LNCAP (cell line): ENCODE data around the gene RAB28.

Experiments used
- TF ChIP-seq, protein P1 (sequence below): fragments of 450-650 bp; IDR thresholded peaks from 2 replicates; pipeline ENCODE4 v1.5.1; 2017; ENCODE audit warnings: mild to moderate bottlenecking

The RAB28 gene

DNA sequence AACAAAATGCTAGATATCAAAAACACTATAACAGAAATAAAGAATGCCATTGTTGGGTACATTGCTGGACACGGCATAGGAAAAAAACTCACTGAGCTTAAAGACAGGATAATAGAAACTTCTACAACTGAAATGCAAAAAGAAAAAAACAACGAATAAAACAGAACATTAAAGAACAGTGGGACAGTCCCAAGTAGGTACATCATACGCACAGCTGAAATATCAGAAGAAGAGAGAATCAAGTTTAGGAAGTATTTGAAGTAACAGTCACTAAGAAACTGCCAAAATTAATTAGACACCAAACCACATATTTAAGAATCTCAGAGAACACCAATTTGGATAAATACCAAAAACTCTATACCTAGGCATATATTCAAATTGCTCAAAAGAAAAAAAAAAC, 19.2 kb downstream of the RAB28 start:
- TF ChIP-seq, protein P1, sequence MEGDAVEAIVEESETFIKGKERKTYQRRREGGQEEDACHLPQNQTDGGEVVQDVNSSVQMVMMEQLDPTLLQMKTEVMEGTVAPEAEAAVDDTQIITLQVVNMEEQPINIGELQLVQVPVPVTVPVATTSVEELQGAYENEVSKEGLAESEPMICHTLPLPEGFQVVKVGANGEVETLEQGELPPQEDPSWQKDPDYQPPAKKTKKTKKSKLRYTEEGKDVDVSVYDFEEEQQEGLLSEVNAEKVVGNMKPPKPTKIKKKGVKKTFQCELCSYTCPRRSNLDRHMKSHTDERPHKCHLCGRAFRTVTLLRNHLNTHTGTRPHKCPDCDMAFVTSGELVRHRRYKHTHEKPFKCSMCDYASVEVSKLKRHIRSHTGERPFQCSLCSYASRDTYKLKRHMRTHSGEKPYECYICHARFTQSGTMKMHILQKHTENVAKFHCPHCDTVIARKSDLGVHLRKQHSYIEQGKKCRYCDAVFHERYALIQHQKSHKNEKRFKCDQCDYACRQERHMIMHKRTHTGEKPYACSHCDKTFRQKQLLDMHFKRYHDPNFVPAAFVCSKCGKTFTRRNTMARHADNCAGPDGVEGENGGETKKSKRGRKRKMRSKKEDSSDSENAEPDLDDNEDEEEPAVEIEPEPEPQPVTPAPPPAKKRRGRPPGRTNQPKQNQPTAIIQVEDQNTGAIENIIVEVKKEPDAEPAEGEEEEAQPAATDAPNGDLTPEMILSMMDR, result no peak

DNA sequence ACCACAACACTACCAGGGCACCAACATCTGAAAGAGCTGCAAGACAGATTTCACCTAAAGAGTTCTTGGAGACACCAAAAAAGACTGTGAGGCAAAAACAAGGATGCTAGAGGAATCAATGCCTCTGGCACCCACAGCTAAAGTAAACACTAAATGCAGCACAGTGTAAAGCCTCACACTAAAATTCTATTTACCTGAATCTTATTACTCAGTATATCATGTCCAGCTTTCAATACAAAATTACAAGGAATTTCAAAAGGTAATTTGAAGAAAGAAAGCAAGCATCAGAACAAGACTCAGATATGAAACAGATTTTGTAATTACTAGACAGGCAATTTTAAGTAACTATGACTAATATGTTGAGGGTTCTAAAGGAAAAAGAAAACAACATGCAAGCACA, 19.6 kb downstream of the RAB28 start:
- TF ChIP-seq, protein P1, result no peak

DNA sequence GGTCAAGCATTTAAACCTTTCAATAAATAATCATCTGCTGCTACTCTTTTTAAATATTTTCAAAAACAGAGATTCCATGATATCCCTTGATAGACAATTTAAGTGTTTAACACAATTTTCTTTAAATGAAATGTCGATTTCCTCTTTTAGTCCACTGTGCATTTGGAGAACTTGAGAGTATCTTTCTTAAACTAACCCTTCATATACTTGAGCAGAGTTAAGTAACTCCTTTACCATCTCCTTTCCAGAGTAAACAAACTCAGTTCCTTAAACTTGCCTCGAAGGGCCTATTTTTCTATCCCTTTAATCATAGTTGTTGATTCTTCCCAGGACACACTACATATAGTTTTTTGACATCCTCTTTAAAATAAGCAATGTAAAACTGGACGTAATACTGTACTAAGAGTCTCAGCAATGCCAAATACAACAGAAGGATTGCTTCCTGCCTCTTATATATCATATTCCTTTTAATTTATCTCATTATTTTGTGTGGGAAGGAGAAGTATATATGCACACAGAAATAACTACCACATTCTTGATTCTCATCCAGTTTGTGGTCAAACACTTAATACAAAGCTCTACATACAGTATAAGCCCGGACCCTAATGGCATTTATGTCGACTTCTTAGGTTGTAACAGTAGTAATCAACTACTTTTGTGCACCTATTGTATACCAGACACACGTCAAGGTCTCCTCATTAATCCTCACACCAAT, 22.8 kb downstream of the RAB28 start:
- TF ChIP-seq, protein P1, result no peak

DNA sequence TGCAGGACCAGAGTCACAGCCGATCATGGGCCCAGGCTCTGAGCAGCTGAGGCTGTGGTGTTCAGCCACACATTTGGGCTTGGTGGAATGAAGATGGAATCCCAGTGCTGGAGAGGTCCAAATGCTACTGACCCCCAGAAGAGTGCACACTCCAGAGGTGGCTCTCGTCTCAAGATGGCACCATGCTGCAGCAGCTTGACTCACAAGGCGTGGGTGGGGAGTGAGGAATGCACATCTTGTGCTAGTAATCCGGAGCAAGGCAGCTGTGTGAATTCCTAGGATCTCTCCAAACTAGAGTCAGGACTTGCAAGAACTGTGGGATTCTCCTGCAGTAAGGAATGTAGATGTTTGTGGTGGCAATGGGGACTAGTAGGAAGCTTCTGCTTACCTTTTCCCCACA, 28.7 kb downstream of the RAB28 start:
- TF ChIP-seq, protein P1, result no peak

DNA sequence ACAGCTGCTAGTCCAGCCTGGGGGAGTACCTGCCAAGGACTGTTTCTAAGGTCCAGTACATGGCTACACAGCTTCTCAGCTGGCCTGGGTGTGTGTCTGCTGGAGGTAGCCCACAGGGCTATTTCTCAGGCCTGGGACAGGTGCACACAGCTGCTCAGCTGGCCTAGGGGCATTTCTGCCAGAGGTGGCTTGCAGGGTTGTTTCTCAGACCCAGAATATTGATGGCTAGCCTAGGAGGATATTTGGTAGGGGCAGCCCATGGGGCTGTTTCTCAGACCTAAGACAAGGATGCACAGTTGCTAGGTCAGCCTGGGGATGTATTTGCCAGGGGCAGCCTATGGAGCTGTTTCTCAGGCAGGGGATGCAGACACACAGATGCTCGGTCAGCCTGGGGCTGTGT, 29.4 kb downstream of the RAB28 start:
- TF ChIP-seq, protein P1, result no peak

DNA sequence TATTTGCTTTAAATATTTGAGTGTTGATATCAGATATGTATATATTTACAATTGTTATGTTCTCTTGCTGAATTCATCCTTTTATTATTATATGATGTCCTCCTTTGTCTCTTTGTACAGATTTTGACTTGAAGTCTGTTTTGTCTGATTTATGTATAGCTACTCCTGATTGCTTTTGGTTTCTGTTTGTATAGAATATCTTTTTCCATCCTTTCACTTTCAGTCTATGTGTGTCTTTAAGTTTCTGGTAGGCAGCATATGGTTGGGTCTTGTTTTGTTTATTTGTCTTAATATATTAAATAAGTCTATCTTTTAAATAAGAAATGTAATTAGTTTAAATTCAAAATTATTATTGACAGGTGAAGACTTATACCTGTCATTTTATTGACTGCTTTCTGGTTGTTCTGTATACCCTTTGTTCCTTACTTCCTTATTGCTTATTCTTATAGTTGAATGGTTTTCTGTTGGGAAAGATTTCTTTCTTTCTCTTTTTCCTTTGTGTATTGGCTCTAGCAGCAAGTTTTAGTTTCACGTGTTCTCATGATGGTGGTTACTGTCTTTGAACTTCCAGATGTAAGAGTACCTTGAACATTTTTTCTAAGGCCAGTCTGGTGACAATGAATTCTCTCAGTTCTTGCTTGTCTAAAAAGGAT, 31.1 kb downstream of the RAB28 start:
- TF ChIP-seq, protein P1, result no peak

DNA sequence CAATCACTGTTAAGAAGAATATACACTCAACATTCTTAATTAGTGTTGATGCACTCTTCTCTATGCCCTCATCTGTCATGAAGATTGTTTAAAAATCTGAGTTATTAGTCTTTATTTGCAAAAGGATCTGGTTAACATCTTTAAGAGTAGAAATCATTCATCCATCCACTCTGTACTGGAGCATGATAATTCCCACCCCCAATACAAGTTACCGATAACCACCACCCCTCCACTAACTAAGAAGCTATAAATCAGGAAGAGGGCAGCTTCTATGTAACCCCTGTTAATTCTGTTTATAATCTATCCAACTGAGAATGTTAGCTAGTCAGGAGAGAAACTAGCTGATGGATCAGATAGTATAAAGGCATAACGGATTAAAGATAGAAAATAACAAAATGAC, 34.5 kb downstream of the RAB28 start:
- TF ChIP-seq, protein P1, result no peak
